Suprapubic skin (tissue), 4 donors: ENCODE data around the gene TMEM145. TPM values are rescaled to one million over a fixed set of nuclear protein-coding genes. Genes with fewer than 3 reads are reported as not detected.

Experiments used
- DNase-seq, 2 donors: peaks; one replicate each; pipeline ENCODE4 v3.0.0-alpha.2; 2019; ENCODE audit warnings: low spot score in 2 of 2
- H3K27ac ChIP-seq: fragments of 200-600 bp; sonication (generic); one replicate; pipeline ENCODE4 v1.5.1; 2019
- H3K27me3 ChIP-seq: fragments of 200-600 bp; sonication (generic); one replicate; pipeline ENCODE4 v1.5.1; 2019
- H3K36me3 ChIP-seq: fragments of 200-600 bp; sonication (generic); one replicate; pipeline ENCODE4 v1.5.1; 2019
- H3K4me1 ChIP-seq: fragments of 200-600 bp; sonication (generic); one replicate; pipeline ENCODE4 v1.5.1; 2019
- H3K4me3 ChIP-seq: fragments of 200-600 bp; sonication (generic); one replicate; pipeline ENCODE4 v1.5.1; 2019; ENCODE audit warnings: mild to moderate bottlenecking
- H3K9me3 ChIP-seq: fragments of 200-600 bp; sonication (generic); one replicate; pipeline ENCODE4 v1.5.1; 2019
- EP300 ChIP-seq: sonication (generic); formaldehyde crosslinking; IDR thresholded peaks from one replicate; pipeline ENCODE4 v1.6.1; 2017; ENCODE audit warnings: antibody characterized with exemption
- POLR2A ChIP-seq, 2 donors: fragments of 450-650 bp; IDR thresholded peaks; one replicate each; pipeline ENCODE4 v1.6.1; 2017; ENCODE audit warnings: antibody characterized with exemption in 2 of 2, mild to moderate bottlenecking in 2 of 2, moderate library complexity in 2 of 2
- POLR2AphosphoS5 ChIP-seq, 3 donors: sonication (generic); formaldehyde crosslinking; IDR thresholded peaks; one replicate each; pipeline ENCODE4 v1.6.1; 2017; ENCODE audit warnings: antibody characterized with exemption in 3 of 3
- WGBS: methylation state at CpG from one replicate; pipeline ENCODE4 v1.1.5; 2018; 5-methylcytosine and 5-hydroxymethylcytosine counted together
- total RNA-seq, 4 donors: library from RNA; depleted of rRNA; stranded (reverse); fragments of >200 nt; gene quantifications; one replicate each; pipeline ENCODE4 v1.1.0, GENCODE V29; 2016
- TF ChIP-seq, protein P1 (sequence below), 2 donors: fragments of 200-600 bp in 1 of 2; fragments of 450-650 bp in 1 of 2; sonication (generic) in 1 of 2; IDR thresholded peaks; one replicate each; pipeline ENCODE4 v1.5.1; 2016 to 2019; ENCODE audit warnings: antibody characterized with exemption in 2 of 2, mild to moderate bottlenecking in 1 of 2, moderate library complexity in 1 of 2

TMEM145 gene
- total RNA-seq, 4 donors from 2014 or later = 4.2 TPM; not detected in 3

DNA sequence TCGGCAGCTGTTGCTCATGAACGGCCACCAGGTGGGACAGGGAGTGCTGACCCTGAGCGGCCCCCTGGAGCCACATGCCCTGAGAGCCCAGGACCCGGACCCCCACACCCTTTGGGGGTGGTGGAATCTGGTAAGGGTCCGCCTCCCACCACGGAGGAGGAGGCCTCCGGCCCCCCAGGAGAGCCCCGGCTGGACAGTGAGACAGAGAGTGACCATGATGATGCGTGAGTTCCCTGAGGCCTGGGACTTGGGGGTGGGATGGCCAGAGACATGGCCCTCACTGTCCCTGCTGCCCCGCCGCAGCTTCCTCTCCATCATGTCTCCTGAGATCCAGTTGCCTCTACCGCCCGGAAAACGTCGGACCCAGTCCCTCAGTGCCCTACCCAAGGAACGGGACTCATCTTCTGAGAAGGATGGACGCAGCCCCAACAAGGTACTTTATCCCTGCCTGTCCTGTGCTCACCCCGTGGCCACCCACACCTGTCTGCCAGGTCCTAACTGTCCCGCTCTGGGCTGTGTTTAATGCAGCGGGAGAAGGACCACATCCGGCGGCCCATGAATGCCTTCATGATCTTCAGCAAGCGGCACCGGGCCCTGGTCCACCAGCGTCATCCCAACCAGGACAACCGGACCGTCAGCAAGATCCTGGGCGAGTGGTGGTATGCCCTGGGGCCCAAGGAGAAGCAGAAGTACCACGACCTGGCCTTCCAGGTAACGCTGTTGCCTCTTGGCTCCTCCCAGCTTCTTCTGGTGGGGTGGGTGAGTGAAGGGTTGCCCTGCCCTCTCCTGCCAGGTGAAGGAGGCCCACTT lies 25.9 kb upstream of the TMEM145 start:
- peak; percentile 65 to 77 for DNase-seq
- no peak overlapping the region for H3K4me3 ChIP-seq
- H3K27ac ChIP-seq = peak overlapping the region; percentile 2
- H3K4me1 ChIP-seq = peaks cover 45% of the 10 kb centered on the region
- TF ChIP-seq POLR2AphosphoS5 (IDR thresholded peaks at IDR 0.05) (no peak), EP300 (no peak), POLR2A (IDR thresholded peaks at IDR 0.05) (no peak)
- TF ChIP-seq, protein P1, sequence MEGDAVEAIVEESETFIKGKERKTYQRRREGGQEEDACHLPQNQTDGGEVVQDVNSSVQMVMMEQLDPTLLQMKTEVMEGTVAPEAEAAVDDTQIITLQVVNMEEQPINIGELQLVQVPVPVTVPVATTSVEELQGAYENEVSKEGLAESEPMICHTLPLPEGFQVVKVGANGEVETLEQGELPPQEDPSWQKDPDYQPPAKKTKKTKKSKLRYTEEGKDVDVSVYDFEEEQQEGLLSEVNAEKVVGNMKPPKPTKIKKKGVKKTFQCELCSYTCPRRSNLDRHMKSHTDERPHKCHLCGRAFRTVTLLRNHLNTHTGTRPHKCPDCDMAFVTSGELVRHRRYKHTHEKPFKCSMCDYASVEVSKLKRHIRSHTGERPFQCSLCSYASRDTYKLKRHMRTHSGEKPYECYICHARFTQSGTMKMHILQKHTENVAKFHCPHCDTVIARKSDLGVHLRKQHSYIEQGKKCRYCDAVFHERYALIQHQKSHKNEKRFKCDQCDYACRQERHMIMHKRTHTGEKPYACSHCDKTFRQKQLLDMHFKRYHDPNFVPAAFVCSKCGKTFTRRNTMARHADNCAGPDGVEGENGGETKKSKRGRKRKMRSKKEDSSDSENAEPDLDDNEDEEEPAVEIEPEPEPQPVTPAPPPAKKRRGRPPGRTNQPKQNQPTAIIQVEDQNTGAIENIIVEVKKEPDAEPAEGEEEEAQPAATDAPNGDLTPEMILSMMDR (IDR thresholded peaks at IDR 0.05) = no peak
- peaks cover 57% of the 10 kb centered on the region for H3K36me3 ChIP-seq
- H3K27me3 ChIP-seq = no peaks in the 10 kb centered on the region
- 83% methylated on average over 12 of the region's 30 CpGs for WGBS
- H3K9me3 ChIP-seq = no peaks in the 10 kb centered on the region

DNA sequence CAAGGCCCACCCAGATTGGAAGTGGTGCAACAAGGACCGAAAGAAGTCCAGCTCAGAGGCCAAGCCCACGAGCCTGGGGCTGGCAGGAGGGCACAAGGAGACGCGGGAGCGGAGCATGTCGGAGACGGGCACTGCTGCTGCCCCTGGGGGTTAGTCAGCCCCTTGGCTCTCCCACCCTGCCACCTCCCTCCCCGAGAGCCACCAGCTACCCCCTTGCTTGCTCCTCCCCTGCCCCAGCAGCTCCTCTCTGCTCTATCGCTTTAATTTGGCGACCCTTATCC lies 25.3 kb upstream of the TMEM145 start:
- Histone ChIP-seq H3K4me3 (no peak overlapping the region), H3K4me1 (peaks cover 39% of the 10 kb centered on the region), H3K36me3 (peaks cover 62% of the 10 kb centered on the region), H3K27me3 (no peaks in the 10 kb centered on the region), H3K9me3 (no peaks in the 10 kb centered on the region), H3K27ac (no peak overlapping the region)
- WGBS = 71% methylated on average over 10 of the region's 10 CpGs
- TF ChIP-seq EP300 (no peak), POLR2AphosphoS5 (IDR thresholded peaks at IDR 0.05) (no peak), POLR2A (IDR thresholded peaks at IDR 0.05) (no peak)
- TF ChIP-seq, protein P1 (IDR thresholded peaks at IDR 0.05) = no peak
- no peak for DNase-seq

DNA sequence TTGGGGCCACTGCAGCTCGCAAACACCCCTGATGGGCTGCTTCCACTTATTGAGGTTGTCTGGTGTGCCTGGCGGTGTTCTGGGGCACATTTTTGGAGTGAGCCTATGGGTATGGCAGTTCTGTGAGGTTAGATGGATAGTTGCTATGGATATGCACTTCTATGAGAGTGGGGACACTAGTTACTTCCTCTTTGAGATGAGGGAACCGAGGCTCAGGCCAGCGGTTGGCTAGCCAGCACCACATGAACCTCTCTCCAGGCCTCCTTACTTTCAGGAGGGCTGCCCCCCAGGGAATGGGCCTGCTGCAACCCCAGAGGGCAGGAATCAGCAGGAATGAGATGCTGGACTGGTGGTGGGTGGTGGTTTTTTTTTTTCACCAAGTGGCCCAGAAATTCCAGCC lies 24.7 kb upstream of the TMEM145 start:
- no peak for DNase-seq
- peaks cover 68% of the 10 kb centered on the region for H3K36me3 ChIP-seq
- WGBS = 92% methylated on average over 2 of the region's 4 CpGs
- no peak overlapping the region for H3K27ac ChIP-seq
- no peaks in the 10 kb centered on the region for H3K27me3 ChIP-seq
- no peaks in the 10 kb centered on the region for H3K9me3 ChIP-seq
- H3K4me1 ChIP-seq = peaks cover 33% of the 10 kb centered on the region
- H3K4me3 ChIP-seq = no peak overlapping the region
- TF ChIP-seq, protein P1 (IDR thresholded peaks at IDR 0.05) = no peak
- TF ChIP-seq EP300 = no peak
- TF ChIP-seq POLR2A (IDR thresholded peaks at IDR 0.05) = no peak
- no peak for TF ChIP-seq POLR2AphosphoS5 (IDR thresholded peaks at IDR 0.05)

DNA sequence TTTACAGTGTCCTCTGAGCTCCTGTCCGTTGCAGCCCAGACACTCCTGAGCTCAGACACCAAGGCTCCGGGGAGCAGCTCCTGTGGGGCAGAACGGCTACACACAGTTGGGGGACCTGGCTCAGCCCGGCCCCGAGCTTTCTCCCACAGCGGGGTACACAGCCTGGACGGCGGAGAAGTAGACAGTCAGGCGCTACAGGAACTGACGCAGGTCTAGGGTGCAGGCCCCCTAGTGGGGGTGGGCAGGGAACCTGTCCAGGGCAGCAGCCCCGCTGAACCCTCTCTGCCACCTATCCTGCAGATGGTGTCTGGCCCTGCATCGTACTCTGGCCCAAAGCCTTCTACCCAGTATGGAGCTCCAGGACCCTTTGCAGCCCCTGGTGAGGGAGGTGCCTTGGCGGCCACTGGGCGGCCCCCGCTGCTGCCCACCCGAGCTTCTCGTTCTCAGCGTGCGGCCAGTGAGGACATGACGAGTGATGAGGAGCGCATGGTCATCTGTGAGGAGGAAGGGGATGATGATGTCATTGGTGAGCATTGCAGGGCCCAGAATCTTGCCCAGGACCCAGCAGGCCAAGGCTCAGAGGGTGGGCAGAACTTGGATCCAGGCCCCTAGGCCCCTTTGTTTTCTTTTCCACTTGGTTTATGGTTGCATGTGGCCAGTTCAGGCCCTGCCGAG lies 24.1 kb upstream of the TMEM145 start:
- no peak for TF ChIP-seq EP300
- TF ChIP-seq, protein P1 (IDR thresholded peaks at IDR 0.05) = no peak
- TF ChIP-seq POLR2A (IDR thresholded peaks at IDR 0.05) = no peak
- no peak for TF ChIP-seq POLR2AphosphoS5 (IDR thresholded peaks at IDR 0.05)
- Histone ChIP-seq H3K4me1 (peaks cover 32% of the 10 kb centered on the region), H3K36me3 (peaks cover 75% of the 10 kb centered on the region), H3K27me3 (no peaks in the 10 kb centered on the region), H3K9me3 (no peaks in the 10 kb centered on the region), H3K4me3 (no peak overlapping the region), H3K27ac (no peak overlapping the region)
- 92% methylated on average over 17 of the region's 22 CpGs for WGBS
- peak in 1 of 2 donors; percentile 74 for DNase-seq

DNA sequence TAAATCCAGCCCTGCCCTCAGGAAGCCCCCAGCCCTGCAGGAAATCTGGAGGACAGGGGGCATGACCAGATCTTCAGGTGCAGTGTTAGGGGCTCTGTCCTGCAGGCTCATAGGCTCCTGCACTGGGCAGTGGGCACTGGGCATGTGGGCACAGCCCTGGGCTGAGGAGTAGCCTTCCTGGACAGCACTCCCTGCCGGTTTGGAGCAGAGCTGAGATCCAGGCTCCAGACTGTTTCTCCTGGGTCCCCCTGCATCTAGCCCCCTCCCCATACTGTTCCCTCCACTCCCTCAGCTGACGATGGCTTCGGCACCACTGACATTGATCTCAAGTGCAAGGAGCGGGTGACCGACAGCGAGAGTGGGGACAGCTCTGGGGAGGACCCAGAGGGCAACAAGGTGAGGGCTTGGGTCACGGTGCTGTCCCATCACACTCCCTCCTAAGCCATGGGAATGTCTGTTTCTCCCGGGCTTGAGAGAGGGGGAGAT lies 23.5 kb upstream of the TMEM145 start:
- Histone ChIP-seq H3K27me3 (no peaks in the 10 kb centered on the region), H3K4me3 (no peak overlapping the region), H3K4me1 (peaks cover 29% of the 10 kb centered on the region), H3K9me3 (no peaks in the 10 kb centered on the region), H3K27ac (no peak overlapping the region), H3K36me3 (peaks cover 80% of the 10 kb centered on the region)
- TF ChIP-seq, protein P1 (IDR thresholded peaks at IDR 0.05) = no peak
- no peak for DNase-seq
- 88% methylated on average over 8 of the region's 8 CpGs for WGBS
